Testis (tissue), 3 donors: ENCODE results near the gene RPS2. TPM values are rescaled to one million over a fixed set of nuclear protein-coding genes. Genes with fewer than 3 reads are reported as not detected.
A peak's percentile ranks its signal among the peaks of the same experiment; 100 is the strongest.

Experiments used
- DNase-seq: peaks from one replicate; pipeline ENCODE4 v3.0.0-alpha.2; 2019
- H3K27ac ChIP-seq, 2 donors: fragments of 200-600 bp; sonication (generic); one replicate each; pipeline ENCODE4 v1.5.1; 2019
- H3K27me3 ChIP-seq: fragments of 200-600 bp; sonication (generic); one replicate; pipeline ENCODE4 v1.5.1; 2019
- H3K36me3 ChIP-seq: fragments of 200-600 bp; sonication (generic); one replicate; pipeline ENCODE4 v1.5.1; 2017; ENCODE audit warnings: low read depth; ENCODE audit errors: missing control alignments
- H3K4me1 ChIP-seq: fragments of 200-600 bp; sonication (generic); one replicate; pipeline ENCODE4 v1.5.1; 2019
- H3K4me3 ChIP-seq, 2 donors: fragments of 200-600 bp; sonication (generic); one replicate each; pipeline ENCODE4 v1.5.1; 2017 to 2019
- H3K9me3 ChIP-seq: fragments of 200-600 bp; sonication (generic); one replicate; pipeline ENCODE4 v1.5.1; 2017
- CTCF ChIP-seq, 3 experiments: fragments of 450-650 bp in 2 of 3; fragments of 200-600 bp in 1 of 3; sonication (generic) in 1 of 3; IDR thresholded peaks; one replicate each; pipeline ENCODE4 v1.5.1; 2016 to 2019; ENCODE audit warnings: antibody characterized with exemption in 3 of 3, mild to moderate bottlenecking in 2 of 3, moderate library complexity in 1 of 3
- POLR2A ChIP-seq: fragments of 450-650 bp; IDR thresholded peaks from one replicate; pipeline ENCODE4 v1.6.1; 2017; ENCODE audit warnings: antibody characterized with exemption, mild to moderate bottlenecking, moderate library complexity
- WGBS, 2 donors: methylation state at CpG; one replicate each; pipeline ENCODE4 v1.1.5; 2018; 5-methylcytosine and 5-hydroxymethylcytosine counted together
- intact Hi-C: fragments of 100-400 bp; cut with DNase I; formaldehyde crosslinking; loops from one replicate; pipeline ENCODE4 v1.15.1; 2023; ENCODE audit warnings: low total_unique reads
- polyA plus RNA-seq: library from polyadenylated mRNA; stranded (reverse); fragments of 350-450 nt; fragmentation: Illumina TruSeq; extraction: RNeasy Lipid Tissue Mini Kit (QIAGEN cat#74804); gene quantifications from one replicate; pipeline ENCODE4 v1.2.3, GENCODE V29; 2014; ENCODE audit warnings: low read depth, low replicate concordance; ENCODE audit not compliant: insufficient read depth
- total RNA-seq, 2 donors: library from RNA; depleted of rRNA; stranded (reverse); fragments of >200 nt; gene quantifications; one replicate each; pipeline ENCODE4 v1.2.3, GENCODE V29; 2016

The RPS2 gene
- total and polyA plus RNA-seq, 3 donors from 2014 or later, result 744 to 1,779 (median 1,272) TPM

GRCh38 chr16:1982991-1983543 lies 18.4 kb upstream of the RPS2 start:
- WGBS, 2 donors, result 19 to 29% methylated on average over 17 to 19 of the region's 19 CpGs
- H3K36me3 ChIP-seq, result no peaks in the 10 kb centered on the region
- H3K4me3 ChIP-seq, result peak overlapping the region; percentile 77 to 79
- no peaks in the 10 kb centered on the region for H3K9me3 ChIP-seq
- intact Hi-C loops, result no loop called here
- H3K27me3 ChIP-seq, result no peaks in the 10 kb centered on the region
- peaks cover 15% of the 10 kb centered on the region for H3K4me1 ChIP-seq
- DNase-seq, result no peak
- H3K27ac ChIP-seq, result peak overlapping the region in 1 of 2 donors; percentile 64
- TF ChIP-seq POLR2A, result no peak
- no peak for TF ChIP-seq CTCF (IDR thresholded peaks at IDR 0.05)

GRCh38 chr16:1982013-1982433 lies 17.4 kb upstream of the RPS2 start:
- WGBS, 2 donors, result 41 to 57% methylated on average over 4 to 5 of the region's 5 CpGs
- TF ChIP-seq POLR2A (no peak), CTCF (IDR thresholded peaks at IDR 0.05) (no peak)
- DNase-seq, result no peak
- Histone ChIP-seq H3K9me3 (no peaks in the 10 kb centered on the region), H3K27ac (no peak overlapping the region), H3K27me3 (no peaks in the 10 kb centered on the region), H3K36me3 (no peaks in the 10 kb centered on the region), H3K4me3 (no peak overlapping the region), H3K4me1 (peaks cover 15% of the 10 kb centered on the region)
- intact Hi-C loops, result no loop called here

- intact Hi-C loops, result no loop called here
- H3K4me1 ChIP-seq, result peaks cover 15% of the 10 kb centered on the region
- H3K27me3 ChIP-seq, result no peaks in the 10 kb centered on the region
Measured at GRCh38 chr16:1981398-1981836, 16.8 kb upstream of the RPS2 start, which contains the start of gene NOXO1. TSS of gene NOXO1 (minus strand) at chr16:1981469. CDS start at chr16:1981179, 290 bp downstream.

GRCh38 chr16:1980770-1981087 lies 16.1 kb upstream of the RPS2 start:
- Histone ChIP-seq H3K4me3 (no peak overlapping the region), H3K9me3 (no peaks in the 10 kb centered on the region), H3K4me1 (peaks cover 15% of the 10 kb centered on the region), H3K27me3 (no peaks in the 10 kb centered on the region), H3K27ac (no peak overlapping the region), H3K36me3 (no peaks in the 10 kb centered on the region)
- 33 to 38% methylated on average over 10 to 16 of the region's 16 CpGs for WGBS, 2 donors
- DNase-seq, result no peak
- intact Hi-C loops, result no loop called here
- TF ChIP-seq CTCF (IDR thresholded peaks at IDR 0.05) (no peak), POLR2A (no peak)

More at GRCh38 chr16:1981398-1981836, 16.8 kb upstream of the RPS2 start, which contains the start of gene NOXO1:
- H3K4me3 ChIP-seq, result peak within 1 kb of the TSS in 1 of 2 donors; percentile 49
- H3K9me3 ChIP-seq, result no peaks in the 10 kb centered on the region
- no peak within 1 kb of the TSS for H3K27ac ChIP-seq
- TF ChIP-seq POLR2A (no peak), CTCF (IDR thresholded peaks at IDR 0.05) (no peak)
- WGBS, 2 donors, result 60 to 62% methylated on average over 6 of the region's 6 CpGs
- DNase-seq, result no peak
- no peaks in the 10 kb centered on the region for H3K36me3 ChIP-seq
